HG03159 (cell line): ENCODE measurements around the gene MED14.

ENCODE experiments used
- ATAC-seq: cut with Tn5 transposase; IDR thresholded peaks from one replicate; pipeline ENCODE4 v1.9.1; 2021; ENCODE audit warnings: mild to moderate bottlenecking, moderate library complexity; ENCODE audit not compliant: unreplicated experiment

MED14 gene

DNA sequence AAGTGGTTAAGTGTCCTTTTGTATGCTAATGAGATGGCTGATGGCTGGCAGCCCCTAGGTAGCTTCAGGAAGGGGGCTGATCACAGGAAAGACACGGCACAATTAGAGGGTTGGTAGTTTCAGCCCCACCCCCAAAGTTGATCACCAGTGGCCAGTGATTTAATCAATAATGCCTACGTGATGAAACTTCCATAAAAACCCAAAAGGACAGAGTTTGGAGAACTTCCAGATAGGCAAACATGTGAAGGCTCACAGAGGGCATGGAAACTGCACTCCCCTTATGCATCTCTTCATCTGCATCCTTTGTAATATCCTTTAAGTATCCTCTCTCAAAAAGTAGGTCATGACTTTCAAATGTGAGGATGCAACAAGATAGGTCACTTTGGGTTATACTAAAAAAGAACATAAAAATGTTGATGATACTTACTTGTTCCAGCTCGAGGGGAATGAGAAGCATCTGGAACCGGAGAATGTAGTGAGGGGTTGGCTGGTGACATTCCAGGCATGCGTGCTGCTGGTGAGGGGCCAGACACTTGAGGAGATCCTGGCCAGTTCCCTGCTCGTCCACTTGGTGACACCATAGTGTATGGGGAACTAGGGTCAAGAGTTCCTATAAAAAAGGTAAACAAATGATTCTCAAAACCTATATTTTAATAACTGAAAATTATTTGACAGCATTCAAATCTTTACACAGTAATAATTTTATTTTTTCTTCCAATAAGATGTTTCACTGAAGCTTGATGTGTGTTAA lies 71.3 kb downstream of the MED14 start:
- ATAC-seq, result no peak

DNA sequence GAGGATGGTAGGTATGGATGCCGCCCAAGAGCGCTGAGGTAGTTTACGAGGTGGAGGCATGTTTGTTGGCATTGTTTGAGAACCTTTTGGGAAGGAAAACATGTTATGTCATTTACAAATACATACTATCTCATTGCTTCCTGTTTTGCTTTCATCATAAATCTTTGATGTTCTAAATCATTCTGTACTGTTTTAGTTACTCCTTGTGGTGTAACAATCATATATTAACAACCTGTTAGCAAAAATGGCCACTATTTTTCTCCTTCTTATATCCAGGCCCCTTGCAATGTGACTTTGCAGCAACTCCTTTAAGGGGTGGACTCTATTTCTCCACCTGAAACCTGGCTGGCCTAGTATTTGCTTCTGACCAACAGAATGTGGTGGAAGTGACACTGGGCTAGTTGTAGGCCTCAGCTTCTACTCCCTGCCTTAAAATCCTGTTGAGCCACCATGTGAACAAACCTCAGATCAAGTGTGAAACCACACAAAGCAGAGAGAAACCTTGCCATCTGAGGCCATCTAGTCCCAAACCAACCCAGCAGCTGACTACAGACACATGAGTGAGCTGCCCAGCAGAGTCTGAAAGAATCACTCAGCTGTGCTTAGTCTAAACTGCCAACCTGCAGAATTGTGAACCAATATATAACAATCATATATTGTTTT lies 72.1 kb downstream of the MED14 start:
- no peak for ATAC-seq

GRCh38 chrX:40661489-40661888 lies 73.9 kb downstream of the MED14 start:
- no peak for ATAC-seq

DNA sequence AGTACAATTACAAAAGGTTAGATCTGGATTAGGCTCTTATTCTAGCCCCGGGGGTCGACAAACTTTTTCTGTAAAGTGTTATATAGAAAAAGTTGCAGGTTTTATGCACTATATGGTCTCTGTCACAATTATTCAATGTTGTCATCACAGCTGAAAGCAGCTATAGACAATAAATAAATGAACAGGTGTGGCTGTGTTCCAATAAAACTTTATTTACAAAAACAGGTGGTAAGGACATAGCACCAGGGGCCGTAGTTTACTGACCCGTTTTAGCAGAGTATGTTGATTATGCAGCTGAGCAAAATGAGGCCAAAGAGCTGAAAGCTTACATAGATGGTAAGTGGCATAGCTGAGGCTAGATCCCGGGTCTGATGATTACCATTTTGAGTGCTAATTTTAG lies 75.0 kb downstream of the MED14 start:
- ATAC-seq, result no peak

GRCh38 chrX:40653535-40653934 lies 81.8 kb downstream of the MED14 start:
- ATAC-seq, result no peak

DNA sequence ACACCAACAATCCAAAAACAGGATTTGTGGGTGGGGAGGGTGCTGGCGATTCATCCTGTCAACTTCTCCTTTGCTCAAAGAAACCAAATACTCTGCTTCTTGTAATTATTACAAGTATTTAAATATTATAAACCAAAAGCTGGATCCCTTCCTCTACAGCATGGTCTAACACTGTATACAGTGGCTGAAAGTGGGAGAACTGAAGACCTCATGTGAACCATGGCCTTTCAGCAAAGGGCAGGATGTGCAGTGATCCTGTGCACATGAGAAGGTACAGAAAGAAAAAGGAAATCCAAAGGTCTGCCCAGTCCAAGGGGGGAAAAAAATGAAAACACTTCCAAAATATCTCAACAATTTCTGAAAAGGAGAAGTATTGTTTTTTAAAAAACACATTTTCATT lies 82.7 kb downstream of the MED14 start:
- ATAC-seq, result no peak

GRCh38 chrX:40651620-40652223 lies 83.6 kb downstream of the MED14 start:
- ATAC-seq, result no peak

- ATAC-seq, result peak; percentile 74
Measured at GRCh38 chrX:40647307-40648197, 87.8 kb downstream of the MED14 start, which contains the start of gene CXorf38. CXorf38 (minus strand) TSS chrX:40647561; CDS start chrX:40647520, 41 bp downstream.

DNA sequence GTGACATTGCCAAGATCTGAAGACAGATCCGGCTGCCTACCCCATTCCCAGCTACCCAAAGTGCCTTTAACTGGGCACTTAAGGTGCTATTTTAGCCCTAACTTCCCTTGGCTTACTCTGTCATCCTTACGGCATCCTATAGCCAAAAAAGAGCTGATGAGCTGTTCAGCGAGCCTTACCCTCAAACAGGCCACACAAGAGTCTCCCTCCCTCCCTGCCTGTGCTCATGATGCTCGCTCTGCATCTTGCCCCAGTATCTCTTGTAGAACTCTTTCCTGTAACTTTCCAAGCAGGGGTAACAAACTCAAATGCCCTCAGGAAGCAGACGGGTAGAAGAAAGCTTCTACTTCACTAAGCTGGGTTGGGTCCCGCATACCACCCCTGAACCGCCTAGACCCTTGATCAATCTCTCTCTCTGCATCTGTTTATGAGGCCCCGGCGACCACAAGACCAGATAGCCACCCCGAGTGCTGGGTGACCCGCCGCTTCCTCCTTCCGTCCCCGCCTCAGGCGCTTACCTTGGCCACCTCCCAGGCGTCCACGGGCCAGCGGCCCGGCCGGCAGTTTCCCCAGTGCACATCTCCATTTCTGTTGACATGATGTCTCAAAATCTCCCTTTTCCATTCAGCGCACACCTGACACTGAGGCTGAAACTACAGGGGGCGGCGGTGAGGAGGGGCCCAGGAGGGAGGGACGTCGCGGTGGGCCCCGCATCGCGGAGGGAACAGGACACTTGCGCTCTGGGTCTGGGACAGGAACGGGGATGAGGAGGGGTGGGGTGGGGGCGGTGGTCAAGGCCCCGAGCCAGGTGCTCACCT lies 88.6 kb downstream of the MED14 start:
- ATAC-seq, result peak; percentile 19

- peak; percentile 38 for ATAC-seq
Measured at GRCh38 chrX:40644821-40645358, 90.5 kb downstream of the MED14 start.

DNA sequence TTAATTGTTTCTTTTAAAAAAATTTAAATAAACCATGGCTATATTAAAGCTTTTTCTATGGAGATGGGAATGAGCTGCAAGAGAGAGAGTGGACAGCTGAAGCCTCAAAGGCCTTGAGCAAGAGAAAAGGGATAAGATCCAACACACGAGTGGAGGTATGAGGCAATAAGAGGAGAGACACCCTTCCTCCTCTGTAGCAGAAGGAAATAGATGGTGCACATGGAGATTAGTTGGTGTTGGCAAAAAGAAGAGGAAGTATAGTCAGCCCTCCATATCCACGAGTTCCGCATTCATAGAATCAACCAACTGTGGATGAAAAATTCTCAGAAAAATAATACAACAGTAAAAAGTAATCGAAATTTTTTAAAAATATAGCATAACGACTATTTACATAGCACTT lies 91.2 kb downstream of the MED14 start:
- ATAC-seq, result no peak

DNA sequence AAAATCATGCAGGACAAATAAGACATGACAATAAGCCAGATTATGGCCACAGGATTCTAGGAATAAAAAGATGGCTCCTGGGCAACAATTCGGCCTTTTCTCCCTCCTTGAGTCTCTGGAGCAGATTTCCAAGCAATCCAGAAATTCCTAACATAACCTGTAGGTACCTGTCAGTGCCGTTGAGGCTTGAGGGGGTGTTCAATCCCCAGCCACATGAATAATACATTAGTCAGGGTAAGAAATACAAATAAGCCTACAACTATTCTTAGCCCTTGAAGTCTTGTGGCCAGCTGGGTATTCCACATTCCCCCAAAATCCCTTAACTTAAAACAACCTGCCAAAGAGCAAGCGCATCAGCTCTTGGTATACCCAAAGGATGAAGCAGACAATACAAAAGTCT lies 97.7 kb downstream of the MED14 start:
- ATAC-seq, result no peak

GRCh38 chrX:40632199-40632598 lies 103.1 kb downstream of the MED14 start:
- no peak for ATAC-seq

DNA sequence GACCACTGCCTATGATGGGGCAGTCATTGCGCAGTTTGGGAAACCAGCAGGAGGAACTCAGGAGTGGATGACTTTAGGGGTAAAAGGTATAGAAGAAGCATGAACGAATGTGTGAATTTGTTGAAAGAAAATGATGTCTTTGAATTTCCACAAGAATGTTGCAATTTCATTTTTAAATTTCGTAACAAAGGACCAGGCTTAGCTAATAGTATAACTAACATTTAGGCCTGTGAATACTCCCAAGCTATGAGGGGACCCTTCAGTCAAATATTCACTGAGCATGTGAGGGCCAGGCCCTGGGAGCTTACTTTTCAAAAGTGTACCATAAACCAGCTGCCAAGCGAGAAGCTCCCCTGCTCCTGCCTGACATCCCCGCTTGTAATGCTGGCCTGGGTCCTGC lies 106.8 kb downstream of the MED14 start:
- ATAC-seq, result no peak

GRCh38 chrX:40625294-40625693 lies 110.0 kb downstream of the MED14 start:
- no peak for ATAC-seq

GRCh38 chrX:40623665-40624064 lies 111.7 kb downstream of the MED14 start:
- ATAC-seq, result no peak

- ATAC-seq, result no peak
Measured at GRCh38 chrX:40623139-40623536, 112.2 kb downstream of the MED14 start, which contains the start of gene MPC1L. MPC1L (plus strand) TSS chrX:40623428; CDS start chrX:40623566, 138 bp downstream.

- no peak for ATAC-seq
Measured at GRCh38 chrX:40622479-40623138, 112.7 kb downstream of the MED14 start.

- no peak for ATAC-seq
Measured at GRCh38 chrX:40617566-40617965, 117.8 kb downstream of the MED14 start.
